Left colon (tissue), 2 donors: Measurements from ENCODE around the gene CBL. TPM values are rescaled to one million over a fixed set of nuclear protein-coding genes. Genes with fewer than 3 reads are reported as not detected.

Source experiments
- ATAC-seq: fragments of 200-7000 bp; cut with Tn5 transposase; one replicate; pipeline ENCODE4 v1.9.1; 2020; ENCODE audit warnings: mild to moderate bottlenecking, moderate library complexity
- DNase-seq, 2 donors: peaks; one replicate each; pipeline ENCODE4 v3.0.0-alpha.2; 2020
- intact Hi-C, 2 donors: fragments of 100-400 bp; cut with DNase I in 1 of 2; cut with micrococcal nuclease in 1 of 2; formaldehyde crosslinking; loops; one replicate each; pipeline versions ENCODE4 v1.11.2 to v1.14.0; 2022; cut with DNase I, micrococcal nuclease
- microRNA-seq, 2 donors: library from miRNA; unstranded; fragments of <30 nt; microRNA quantifications; one replicate each; pipeline versions ENCODE4 v1.1.0 to v1.2.0, GENCODE V29; 2020
- total RNA-seq, 2 donors: library from RNA; stranded (reverse); fragmentation: NEBNext Ultra II Directional; extraction: Animal tissue kit (Norgen Biotek cat#: 25700); gene quantifications; one replicate each; pipeline ENCODE4 v1.2.1, GENCODE V29; 2021
- donor health status: DM: no; HTN: no; CAD: no.
- donor health status: DM: yes; HTN: yes; CAD: no.

Gene CBL
- total RNA-seq, 2 donors from 2014 or later, result 12.4 to 14.1 TPM

DNA sequence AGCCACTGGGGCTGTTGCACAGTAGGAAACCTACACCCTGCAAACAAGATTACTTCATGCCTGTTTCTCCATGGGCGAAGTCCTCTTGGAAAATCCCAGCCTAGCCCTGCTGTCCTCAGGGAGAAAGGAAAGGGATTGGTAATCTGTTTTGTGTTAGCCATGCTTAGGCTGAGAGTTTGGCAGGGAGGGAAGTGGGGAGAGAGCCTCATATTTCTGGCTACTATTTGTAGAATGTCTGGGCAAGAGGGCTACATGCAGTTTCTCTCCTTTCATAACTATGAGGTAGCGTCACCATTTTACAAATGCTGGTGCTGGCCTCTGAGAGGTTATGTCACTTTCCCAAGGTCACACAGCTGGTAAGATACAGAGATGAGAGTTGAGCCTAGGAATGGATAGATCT lies 141.1 kb downstream of the CBL start:
- peak; percentile 43 for ATAC-seq
- no peak for DNase-seq
- intact Hi-C loops, result no loop called here

DNA sequence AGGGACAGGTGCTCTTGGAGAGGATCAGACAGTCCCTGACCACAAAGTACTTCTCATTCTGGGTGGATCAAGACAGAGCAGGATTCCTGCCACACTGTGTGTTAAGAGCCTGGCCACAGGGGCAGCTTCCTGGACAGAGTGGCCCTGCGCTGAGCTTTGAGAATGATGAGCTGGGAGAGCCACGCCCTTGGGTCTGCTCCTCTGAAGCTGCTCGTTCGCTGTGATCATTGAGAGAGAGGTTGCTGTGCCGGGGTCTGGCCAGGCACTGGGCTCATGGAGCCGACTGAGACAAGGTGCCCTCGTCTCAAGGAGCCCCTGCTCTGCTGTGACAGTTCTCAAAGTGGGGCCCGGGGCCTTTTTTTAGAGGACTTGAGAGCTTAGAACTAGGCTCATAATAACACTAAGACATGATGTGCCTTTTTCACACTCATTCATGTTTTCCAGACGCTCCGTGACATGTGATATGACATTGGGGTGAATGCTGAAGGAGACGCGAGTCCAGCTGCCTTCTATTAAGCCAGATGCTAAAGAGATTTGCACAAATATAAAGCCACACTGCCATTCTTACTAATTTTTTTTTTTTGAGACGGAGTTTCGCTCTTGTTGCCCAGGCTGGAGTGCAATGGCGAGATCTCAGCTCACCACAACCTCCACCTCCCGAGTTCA lies 141.9 kb downstream of the CBL start:
- DNase-seq (no peak), ATAC-seq (no peak)
- intact Hi-C loops, result no loop called here

DNA sequence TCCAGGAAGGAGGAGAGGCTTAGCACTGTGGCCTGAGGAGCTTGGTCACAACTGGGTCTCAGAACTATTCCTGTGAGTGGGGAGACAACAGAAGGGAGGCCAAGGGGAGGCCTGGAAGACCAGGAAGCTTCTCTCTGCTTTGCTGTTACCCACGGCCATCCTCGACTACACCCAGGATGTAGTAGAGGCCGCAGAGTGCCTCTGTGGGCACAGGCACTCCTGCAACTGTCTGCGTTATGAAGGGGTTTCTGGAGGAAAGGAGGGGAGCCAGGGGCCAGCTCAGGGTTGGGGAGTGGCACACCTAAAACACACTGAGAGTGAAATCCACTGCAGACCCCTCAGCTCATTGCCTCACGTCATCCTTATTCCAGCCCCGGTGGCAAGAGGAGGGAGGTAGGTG lies 144.2 kb downstream of the CBL start:
- ATAC-seq (no peak), DNase-seq (no peak)
- intact Hi-C loops, result no loop called here

DNA sequence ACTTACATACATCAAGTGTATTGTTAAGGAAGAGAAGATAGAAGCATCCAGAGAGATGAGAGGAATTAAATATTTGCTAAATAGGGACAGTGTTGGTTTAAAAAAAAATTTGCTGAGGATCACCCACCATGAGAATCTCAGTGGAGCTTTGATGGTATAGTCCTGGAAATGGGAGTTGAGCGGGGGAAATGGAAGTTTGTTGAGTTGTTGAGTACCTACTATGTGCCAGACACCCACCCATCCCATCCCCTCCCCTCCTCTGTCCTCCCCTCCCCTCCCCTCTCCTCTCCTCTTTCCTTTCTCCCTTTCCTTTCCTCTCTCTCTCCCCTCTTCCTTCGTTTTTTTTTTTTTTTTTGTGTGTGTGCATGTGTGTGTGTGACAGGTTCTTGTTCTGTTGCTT lies 145.1 kb downstream of the CBL start:
- no peak for DNase-seq
- no peak for ATAC-seq
- intact Hi-C loops, result no loop called here

DNA sequence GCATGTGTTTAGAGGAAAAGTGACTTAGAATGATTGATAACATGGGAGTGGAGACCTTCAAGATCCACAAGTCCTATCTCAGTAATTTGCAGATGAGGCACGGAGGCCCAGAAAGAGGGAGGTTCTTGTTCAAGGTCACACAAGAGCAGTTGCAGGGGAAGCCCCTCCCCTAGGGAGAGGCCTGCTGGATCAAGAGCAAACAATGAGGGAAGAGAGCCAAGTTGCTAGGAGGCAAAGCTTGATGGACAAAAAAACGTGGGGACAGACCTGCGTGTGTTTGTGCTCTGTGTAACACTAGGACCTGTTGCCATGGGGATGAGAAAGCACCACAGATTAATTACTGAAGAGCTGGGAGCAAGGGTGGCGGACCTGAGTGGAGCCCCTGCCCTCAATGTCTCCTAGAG lies 146.7 kb downstream of the CBL start:
- no peak for DNase-seq
- intact Hi-C loops, result no loop called here

DNA sequence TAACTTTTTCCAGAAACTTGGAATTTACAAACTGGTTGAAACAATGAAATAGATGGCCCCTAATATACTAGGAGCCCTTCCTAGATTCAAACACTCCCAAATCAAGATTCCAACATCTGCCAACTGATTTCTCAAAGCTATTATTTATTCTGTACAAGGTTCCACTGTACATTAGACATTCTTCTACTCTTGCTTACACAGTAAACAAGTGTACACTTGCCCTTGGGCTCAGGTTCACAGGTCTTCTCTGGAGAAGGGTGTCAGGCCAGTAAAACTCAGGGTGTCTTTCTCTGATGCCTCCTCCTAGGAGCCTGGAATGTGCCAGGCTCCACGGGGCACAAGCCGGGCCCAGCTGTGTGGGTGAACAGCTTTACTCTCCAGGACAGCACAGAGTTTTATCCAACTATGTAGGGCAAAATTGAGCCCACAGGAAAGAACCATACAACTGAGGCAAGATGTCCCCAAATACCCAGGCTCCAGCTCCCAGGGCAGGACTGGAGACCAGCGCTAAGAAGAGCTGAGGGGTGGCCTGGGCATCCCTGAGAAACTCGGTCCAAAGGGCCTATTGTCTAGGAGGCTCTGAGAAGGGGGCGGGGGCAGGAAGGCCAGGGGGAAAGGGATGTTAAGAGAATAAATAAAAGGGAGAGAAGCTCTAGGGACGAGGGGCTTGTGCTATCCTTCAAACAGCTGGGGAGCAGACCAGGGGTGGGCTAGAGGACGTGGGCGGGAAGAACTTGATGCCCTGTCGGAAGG lies 149.1 kb downstream of the CBL start:
- no peak for ATAC-seq

More for the DNA sequence above, 146.7 kb downstream of the CBL start:
- ATAC-seq, result peak; percentile 47

DNA sequence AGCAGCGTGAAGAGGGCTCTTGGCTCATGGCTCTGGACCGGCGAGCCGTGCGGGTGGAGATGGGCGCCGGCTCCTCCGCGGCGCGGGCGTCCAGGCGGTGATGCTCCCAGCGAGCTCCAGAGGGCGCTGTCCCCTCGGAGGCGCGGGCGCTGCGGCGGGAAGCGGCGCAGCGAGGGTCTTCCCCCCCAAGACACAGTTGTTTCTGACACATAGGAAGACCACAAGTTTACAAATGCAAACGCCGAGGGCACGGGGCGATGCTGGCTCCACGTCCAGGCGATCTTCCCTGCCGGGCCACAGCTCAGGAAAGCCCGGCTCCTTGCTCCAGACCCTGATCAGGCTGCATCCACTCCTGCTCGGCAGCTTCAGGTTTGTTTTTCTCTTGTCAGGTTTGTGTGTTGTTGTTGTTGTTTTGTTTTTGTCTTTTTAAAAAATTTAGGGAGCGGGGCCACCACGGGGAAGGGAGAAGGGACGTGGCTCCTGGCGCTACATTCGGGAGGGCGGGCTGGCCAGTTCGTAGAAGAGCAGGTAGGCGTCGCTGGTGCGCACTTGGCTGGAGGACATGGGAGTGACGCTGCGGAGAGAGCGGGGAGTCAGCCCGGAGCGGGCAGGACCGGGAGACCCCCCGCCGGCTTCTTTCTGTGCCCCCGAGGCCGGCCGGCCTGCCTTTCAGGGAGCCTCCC lies 150.4 kb downstream of the CBL start:
- DNase-seq (peak; percentile 72 to 89), ATAC-seq (peak; percentile 87)
- intact Hi-C loops, result loop anchor here in 1 of 2 donors (5.0 kb wide), 1 partner anchor 121 kb away; no protein-coding TSS in a partner anchor

More for the DNA sequence above, 149.1 kb downstream of the CBL start:
- no peak for DNase-seq
- intact Hi-C loops, result loop anchor here in 1 of 2 donors (5.0 kb wide), 1 partner anchor 122 kb away; no protein-coding TSS in a partner anchor

DNA sequence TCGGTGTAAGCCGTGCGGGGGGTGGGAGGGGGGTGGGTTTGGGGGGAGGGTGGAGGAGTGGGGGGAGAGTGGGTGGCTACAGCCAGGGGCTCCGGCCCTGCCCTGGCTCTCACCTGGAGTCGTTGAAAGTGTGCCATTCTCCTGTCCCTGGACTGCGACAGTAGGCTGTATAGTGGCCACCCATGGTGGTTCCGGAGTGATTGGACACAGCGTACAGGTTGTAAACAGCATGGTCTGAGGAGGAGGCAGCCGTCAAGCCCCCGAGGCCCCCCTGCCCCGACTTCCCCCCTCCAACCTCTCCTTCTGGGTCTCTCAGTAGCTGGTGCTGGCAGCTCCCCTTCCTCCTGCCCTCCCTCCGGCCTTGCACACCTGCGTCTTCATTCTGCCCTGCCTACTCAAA lies 150.9 kb downstream of the CBL start:
- intact Hi-C loops, result loop anchor here in 1 of 2 donors (5.0 kb wide), 1 partner anchor 120 kb away; no protein-coding TSS in a partner anchor
- no peak for ATAC-seq
- DNase-seq, result no peak

Small RNA genes within 50 kb of the gene (microRNA-seq; reads per million reads assigned to microRNA genes)
- gene MIR6756, result 0 reads per million in 2 donors

Other genes with a start within 250 kb of the CBL start
- gene FOXR1, start 234.6 kb upstream of the CBL start, total RNA-seq, result not detected
- 10 to 100 TPM; 22.7 to 28.5 TPM for gene CENATAC, start 208.2 kb upstream of the CBL start, total RNA-seq
- gene RPS25, start 188.0 kb upstream of the CBL start, total RNA-seq, result 100 to 1,000 TPM; 652 to 750 TPM
- gene TRAPPC4, start 187.6 kb upstream of the CBL start, total RNA-seq, result 10 to 100 TPM; 65.1 to 72.8 TPM
- 10 to 100 TPM; 43.0 to 59.9 TPM for gene SLC37A4, start 175.5 kb upstream of the CBL start, total RNA-seq
- 100 to 1,000 TPM; 107 to 138 TPM for gene HYOU1, start 149.1 kb upstream of the CBL start, total RNA-seq
- 10 to 100 TPM; 20.7 to 24.1 TPM for gene VPS11, start 138.5 kb upstream of the CBL start, total RNA-seq
- 10 to 100 TPM; 16.1 to 26.1 TPM for gene HMBS, start 121.5 kb upstream of the CBL start, total RNA-seq
- gene DPAGT1, start 104.5 kb upstream of the CBL start, total RNA-seq, result 10 to 100 TPM; 32.4 to 50.3 TPM
- 10 to 100 TPM; 26.6 to 43.7 TPM for gene C2CD2L, start 99.0 kb upstream of the CBL start, total RNA-seq
- 10 to 100 TPM; 34.9 to 35.7 TPM for gene HINFP, start 84.8 kb upstream of the CBL start, total RNA-seq
- gene ABCG4, start 57.3 kb upstream of the CBL start, total RNA-seq, result not detected
- gene NLRX1, start 37.6 kb upstream of the CBL start, total RNA-seq, result 10 to 100 TPM; 14.8 to 17.9 TPM
- 10 to 100 TPM; 63.6 to 85.0 TPM for gene NHERF4, start 20.9 kb upstream of the CBL start, total RNA-seq
- 10 to 100 TPM; 12.1 to 27.1 TPM for gene MCAM, start 110.8 kb downstream of the CBL start, total RNA-seq
- gene RNF26, start 128.2 kb downstream of the CBL start, total RNA-seq, result 10 to 100 TPM; 19.9 to 24.0 TPM
- gene C1QTNF5, start 134.5 kb downstream of the CBL start, total RNA-seq, result 1 to 10 TPM; 6.9 to 9.3 TPM
- not detected for gene MFRP, start 140.4 kb downstream of the CBL start, total RNA-seq
- gene USP2, start 175.4 kb downstream of the CBL start, total RNA-seq, result 10 to 100 TPM; 26.0 to 63.6 TPM
- 1 to 10 TPM; 1.8 to 6.4 TPM for gene THY1, start 216.8 kb downstream of the CBL start, total RNA-seq